SW 1271 (cell line): ENCODE data around the gene CNGB1.
"Not testable (repeated sequence)": the region's sequence is repeated elsewhere in the genome, so short reads cannot be mapped to it uniquely, and the experiment has no call there.

Experiments
- DNase-seq, 2 experiments: peaks; one replicate each; lab custom pipeline; 2025; lab: John Stamatoyannopoulos, UW

CNGB1 gene

DNA sequence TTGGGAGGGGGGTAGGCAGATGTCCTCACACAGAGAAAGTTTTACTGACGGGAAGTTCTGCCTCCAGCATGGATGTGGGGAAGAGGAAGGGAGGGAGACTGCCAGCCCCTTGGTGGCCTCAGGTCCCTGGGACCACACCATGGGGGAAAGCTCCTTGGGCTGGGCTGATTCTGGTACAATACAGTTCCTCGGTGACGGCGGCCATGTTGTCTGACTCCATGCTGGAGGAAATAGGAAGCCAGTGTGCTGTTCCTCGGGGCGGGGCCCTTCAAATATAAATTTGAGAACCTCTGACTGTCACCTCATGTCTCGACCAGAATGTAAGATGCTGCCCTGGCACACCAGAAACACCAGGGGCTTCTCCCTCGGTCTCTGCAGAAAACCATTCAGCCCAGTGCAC lies 66.8 kb downstream of the CNGB1 start:
- DNase-seq, result no peak

DNA sequence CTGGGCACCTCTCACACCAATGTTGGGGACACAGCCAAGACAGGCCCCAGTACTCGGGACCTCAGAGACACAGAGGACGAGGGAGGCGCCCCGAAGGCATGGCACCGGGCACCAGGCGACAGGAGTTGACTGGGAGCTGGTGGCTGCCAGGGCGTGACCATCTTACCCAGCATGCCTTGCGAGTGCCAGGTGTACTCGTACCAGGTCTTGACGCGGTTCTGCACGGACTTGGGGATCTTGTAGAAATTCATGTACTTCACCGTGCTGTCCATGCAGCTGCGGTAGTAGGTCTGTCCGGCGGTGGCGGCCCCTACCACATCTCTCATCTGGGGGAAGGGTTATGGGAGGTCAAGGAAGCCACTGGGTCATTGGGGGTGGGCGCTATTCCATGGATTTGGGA lies 67.3 kb downstream of the CNGB1 start:
- DNase-seq, result no peak

DNA sequence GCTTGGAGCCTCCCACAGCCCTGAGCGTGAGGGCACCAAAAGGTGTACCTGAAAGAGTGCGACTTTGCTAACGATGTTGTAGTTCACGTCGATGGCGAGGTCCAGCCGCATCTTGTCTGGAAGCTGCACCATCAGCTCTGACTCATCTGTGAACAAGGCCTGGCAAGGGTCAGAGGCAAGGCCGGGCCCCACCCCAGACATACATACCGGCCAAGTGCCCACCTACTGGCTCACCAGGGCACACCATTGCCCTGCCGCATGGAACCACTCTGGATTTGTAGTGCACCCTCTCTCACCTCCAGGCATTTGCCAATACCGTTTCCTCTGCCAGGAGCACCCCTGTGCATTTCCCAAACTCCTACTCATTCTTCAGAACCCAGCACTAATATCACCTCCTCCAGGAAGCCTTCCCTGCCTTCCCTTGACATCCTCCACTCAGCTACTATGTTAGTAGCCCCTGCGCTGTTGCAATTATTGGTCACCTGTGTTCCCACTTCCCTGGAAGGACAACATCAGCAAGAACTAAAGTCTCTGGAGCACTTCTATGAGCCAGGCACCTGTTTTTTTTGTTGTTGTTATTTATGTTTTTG lies 69.4 kb downstream of the CNGB1 start:
- no peak for DNase-seq

DNA sequence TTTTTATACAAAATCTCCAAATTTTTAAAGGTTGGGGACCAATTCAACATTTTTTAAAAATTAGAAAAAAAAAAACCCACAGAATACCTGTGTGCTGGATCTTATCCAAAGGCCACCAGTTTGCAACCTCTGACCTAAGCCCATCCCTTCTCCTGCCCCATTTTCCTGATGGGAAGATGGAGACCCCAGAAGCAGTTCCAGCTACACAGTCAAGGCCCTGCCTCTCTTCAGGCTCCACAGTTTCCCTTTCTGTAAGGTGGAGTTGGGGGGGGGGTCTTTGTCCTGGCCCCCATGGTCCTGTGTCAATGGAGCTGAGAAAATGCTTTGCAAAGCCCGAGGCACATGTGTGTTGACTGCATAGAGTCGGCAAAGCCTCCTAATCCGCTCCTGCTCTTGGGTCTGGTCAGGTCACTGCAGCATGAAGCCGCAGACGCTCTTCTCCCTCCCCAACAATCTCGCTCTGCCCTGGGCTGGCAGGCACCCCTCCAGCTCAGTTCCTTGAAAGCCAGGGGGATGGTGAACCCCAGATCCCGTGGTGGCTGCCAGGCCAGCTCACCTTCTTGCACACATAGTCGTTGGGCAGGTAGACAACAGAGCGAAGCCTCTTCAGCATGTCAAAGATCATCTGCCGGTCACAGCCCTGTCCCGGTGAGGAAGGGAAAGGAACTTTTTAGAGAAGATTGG lies 70.0 kb downstream of the CNGB1 start:
- no peak for DNase-seq

DNA sequence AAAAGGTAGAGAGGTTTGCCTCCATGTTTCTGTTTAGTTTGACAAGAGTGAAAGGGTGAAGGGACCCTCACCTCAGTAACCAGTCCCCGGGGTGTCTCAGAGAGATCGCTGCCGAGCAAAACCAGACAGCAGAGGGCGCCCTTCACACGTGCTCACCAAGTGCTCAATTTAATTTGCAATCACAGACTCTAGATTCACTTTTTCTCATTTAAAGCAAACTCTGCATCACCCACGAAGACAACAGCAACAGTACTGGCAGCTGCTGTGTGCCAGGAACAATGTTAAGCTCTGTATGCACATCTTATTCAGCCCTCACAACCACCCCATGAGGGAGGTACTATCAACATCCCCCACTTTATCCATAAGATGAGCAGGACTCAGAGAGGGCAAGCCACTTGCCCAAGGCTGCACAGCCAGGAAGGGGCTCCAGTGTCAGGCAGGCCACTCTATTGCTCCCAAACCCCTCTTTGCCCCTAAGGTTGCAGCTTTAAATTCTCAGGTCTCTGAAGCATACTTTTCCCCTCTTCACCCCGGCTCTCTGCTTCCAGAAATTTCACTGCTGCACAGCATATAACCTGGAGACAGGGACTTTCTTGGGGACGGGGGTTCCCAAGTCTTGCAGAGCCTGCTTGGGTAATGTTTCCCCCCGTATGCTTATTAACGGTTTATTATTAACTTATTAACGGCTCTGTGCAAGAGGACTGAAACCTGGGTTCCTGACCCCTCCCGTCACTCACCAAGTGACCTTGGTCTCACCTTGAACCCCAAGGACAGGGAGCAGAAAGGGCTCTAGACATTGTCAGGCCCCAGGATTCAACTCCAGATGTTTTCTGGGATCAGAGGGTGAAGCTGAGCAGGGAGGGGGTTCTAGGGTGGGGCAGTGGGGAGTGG lies 70.9 kb downstream of the CNGB1 start:
- peak in 1 of 2 experiments; percentile 34 for DNase-seq

DNA sequence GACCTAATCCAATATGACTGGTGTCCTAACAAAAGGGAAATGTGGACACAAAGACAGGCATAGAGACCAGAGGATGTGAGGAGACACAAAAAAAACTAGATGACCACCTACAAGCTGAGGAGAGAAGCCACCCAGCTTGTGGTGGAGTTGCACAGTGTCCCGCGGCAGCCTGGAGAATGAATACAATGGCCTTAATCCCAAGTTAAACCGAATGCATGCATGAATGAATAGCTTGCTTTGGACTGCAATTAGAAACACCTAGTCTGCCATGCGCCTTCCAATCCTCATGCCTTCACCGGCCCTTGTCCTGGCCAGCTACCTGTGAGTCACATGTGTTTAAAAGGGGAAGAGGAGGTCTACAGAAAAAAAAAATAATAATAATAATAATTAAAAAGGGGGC lies 72.0 kb downstream of the CNGB1 start:
- DNase-seq, result no peak

DNA sequence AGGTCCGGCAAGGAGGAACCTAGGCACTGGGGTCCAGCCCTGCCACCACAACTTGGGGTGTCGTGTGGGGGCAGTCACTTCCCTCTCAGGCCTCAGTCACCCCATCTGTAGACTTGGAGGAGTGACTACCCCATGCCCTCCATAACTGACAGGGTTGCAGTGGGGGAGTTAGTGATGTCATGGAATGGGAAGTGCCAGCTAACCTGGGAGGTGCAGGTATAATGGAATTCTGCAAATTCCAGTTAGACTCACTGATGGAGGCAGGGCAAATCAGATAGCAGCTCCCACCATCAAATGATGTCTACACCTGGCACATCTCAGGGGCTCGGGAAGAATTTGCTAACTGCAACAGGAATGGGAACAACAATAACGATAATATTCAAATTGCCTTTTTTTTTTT lies 72.9 kb downstream of the CNGB1 start:
- DNase-seq, result no peak

DNA sequence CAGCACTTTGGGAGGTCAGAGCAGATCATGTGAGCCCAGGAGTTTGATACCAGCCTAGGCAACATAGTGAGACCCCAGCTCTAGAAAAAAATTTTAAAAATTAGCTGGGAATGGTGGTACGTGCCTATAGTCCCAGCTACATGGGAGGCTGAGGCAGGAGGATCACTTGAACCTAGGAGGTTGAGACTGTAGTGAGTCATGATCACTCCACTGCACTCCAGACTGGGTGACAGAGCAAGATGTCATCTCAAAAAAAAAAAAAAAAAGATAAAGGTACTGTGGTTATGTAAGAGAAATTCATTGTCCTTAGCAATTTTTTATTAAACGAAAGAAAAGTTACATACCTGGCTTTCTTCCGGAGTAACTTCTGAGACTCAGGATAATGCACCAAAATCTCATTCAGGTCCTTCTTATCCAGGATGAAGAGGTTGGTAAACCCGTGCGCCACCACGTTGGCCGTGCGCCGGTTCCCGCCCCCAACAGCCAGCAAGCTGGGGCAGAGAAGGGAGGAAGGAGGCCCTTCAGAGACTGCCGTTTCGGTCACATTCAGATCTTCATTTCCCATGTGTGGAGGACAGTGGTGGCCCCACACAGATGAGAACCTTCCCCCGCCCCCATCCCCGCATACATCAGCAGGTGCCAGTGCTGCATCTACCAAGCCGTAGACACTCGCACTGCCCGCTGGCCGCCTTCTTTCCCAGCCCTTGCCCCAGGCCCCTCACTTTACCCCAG lies 73.7 kb downstream of the CNGB1 start:
- DNase-seq, result no peak

DNA sequence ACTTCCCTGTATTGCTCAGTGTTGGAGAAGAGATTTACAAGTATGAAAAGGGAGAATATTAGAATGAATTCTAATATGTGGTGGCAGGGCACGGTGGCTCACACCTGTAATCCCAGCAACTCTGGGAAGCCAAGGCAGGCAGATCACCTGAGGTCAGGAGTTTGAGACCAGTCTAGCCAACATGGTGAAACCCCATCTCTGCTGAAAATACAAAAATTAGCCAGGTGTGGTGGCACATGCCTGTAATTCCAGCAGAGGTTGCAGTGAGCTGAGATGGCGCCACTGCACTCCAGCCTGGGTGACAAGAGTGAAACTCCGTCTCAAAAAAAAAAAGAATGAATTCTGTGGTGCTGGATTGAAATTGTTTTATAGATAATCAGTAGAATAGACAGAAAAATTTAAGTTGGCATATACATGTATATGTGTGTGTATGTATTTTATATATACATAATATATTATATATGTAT lies 75.8 kb downstream of the CNGB1 start:
- not testable (repeated sequence) for DNase-seq

DNA sequence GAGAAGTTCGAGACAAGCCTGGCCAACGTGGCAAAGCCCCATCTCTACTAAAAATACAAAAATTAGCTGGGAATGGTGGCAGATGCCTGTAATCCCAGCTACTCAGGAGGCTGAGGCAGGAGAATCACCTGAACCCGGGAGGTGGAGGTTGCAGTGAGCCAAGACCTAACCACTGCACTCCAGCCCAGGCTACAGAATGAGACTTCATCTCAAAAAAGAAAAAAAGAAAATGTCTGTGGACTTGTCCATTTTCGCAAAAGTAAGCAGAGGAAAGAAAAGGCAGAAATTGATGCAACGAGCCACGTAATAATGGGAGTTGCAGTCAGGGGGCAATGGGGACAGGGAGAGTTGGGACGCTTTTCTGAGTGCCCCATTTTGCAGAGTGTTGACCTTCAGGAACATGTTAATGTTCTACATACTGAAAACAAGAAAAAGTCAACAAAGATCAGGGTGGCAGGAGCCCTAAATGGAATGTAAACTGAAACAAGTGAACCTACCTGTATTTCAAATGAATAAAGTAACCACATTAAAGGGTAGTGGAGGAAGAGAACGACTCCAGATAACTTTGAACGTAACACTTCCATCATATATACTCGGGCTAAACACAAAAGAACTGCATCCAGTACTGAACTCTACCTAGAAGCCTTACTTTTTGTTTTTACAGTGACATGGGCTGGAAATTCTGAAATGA lies 76.4 kb downstream of the CNGB1 start:
- no peak for DNase-seq

DNA sequence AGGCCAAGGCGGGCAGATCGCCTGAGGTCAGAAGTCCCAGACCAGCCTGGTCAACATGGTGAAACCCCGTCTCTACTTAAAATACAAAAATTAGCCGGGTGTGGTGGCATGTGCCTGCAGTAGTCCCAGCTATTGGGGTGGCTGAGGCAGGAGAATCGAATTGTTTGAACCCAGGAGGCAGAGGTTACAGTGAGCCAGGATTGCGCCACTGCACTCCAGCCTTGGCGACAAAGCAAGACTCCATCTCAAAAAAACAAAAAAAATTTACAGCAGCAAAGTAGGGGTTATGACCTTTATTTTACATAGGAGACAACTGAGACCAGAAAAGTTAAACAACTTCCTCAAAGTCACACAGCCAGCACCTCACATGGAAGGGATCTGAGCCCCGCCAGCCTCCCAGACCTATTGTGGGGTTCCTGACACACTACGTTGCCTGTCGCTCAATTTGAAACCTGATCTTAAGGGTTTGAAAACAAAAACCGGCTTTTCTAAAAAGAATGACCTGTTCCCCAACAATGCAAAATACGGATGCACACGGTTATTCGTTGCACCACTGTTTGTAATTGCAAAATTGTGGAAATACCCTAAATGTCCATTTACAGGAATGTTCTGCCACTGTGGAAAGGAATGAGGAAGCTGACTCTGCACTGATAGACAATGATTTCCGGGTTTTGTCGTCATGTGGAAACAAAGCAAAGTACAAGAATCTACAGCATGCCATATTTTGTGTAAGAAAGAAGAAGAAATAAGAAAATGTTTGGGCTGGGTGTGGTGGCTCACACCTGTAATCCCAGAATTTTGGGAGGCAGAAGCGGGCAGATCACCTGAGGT lies 77.2 kb downstream of the CNGB1 start:
- DNase-seq, result peak in 1 of 2 experiments; percentile 23

DNA sequence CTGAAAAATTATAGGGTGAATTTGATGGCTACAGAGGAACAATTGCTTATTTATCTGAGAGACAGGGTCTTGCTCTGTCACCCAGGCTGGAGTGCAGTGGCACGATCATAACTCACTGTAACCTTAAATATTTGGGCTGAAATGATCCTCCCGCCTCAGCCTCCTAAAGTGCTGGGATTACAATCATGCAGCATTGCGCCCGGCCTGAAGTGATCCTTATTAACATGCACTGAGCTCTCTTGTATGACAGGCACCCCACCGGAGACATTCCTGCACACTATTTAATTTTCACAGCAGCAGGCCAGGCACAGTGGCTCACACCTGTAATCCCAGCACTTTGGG lies 77.7 kb downstream of the CNGB1 start:
- DNase-seq, result no peak

DNA sequence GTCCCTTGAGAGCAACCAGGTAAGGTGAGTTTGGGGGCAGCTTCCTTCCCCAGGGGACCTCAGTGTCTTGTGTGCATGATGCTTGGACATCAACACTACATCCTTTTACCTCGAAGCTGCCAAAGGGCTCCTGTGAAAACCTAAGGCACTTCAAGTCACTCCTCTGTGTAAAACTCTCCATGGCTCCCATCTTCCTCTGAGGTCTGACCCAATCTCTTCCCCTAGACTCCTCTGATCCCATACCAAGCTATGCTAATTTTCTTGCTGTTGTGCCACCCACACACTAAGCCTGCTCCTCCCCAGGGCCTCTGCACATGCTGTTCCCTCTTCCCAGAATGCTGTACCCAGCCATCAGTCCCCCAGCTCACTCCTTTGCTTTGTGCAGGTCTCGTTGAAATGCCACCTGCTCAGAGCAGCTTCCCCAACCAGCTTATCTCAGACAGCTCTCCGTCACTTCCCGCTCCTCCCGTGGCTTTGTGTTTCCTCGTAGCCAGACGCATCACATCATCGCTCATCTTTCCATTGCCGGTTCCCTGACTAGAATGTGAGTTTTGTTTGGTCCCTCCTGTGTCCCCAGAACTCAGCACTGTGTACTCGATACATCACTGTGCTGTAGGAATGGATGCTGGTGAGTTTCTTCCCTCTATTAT lies 78.4 kb downstream of the CNGB1 start:
- DNase-seq, result no peak

DNA sequence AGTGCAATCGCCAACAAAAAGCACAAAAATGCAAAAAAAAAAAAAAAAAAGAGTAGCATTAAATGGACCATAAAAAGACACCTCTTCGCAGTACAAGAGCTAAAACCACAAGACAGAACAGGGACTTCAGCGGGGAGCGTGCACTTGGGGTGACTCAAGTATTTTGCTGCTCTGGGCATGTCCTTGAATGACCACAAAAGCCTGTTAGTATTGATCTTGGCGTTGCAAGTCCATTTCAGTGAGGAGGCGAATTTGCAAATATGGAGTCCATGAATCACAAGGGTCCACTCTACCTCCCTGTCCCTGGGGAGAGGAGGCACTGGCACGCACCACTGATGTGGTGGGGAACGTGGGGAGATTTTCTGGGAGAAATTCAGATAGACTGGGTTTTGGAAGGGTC lies 78.9 kb downstream of the CNGB1 start:
- DNase-seq, result no peak

DNA sequence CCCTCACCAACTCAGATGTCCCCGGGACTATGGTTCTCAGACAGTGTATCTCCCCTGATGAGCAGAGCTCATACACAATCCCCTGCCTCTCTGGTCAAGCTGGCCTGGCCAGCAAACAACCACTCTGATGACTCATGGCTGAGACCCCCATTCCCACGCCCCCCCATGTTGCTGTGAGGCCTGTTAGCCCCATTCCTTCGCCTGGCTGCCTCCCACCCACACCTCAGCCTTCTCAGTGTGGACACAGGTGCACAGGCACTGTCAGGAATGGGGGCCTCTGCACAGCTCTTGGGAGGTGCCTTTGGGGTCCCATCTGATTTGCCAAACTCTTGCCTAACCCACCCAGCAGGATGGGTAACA lies 80.2 kb downstream of the CNGB1 start:
- DNase-seq, result no peak

DNA sequence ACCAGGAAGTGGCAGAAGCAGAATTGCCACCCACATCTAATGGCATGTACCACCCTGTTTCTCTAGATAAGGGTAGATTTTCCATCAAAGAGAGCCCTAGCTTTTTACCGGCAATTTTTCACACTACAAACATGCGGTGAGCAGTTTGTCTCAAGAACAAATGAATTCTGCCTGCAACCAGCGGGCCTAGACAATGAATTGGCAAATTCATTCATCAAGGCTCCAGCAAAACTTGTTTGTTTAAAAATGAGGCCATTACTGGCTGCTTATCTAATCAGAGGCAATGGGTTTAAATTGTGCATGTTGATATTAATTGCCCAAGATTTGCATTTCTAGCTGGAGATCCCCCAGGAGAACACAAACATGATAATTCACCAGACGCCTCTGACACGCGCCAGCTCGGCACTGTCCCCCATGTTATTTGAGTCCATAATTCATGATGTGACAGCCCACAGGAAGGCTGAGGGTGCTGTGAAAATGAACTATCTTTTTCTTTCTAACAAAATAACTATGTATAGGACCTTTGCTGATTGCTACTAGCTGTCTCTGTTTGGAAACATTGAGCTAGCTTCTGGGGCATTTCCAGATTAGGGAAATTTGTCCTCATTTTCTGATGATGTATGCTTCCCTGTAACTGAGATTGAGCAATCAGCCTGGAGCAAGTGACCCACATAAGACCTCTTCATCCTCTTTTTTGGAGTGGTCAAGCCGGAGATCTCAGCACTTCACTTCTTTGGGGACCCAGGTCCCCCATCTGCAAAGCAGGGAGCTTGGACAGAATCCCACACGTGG lies 80.8 kb downstream of the CNGB1 start:
- no peak for DNase-seq

DNA sequence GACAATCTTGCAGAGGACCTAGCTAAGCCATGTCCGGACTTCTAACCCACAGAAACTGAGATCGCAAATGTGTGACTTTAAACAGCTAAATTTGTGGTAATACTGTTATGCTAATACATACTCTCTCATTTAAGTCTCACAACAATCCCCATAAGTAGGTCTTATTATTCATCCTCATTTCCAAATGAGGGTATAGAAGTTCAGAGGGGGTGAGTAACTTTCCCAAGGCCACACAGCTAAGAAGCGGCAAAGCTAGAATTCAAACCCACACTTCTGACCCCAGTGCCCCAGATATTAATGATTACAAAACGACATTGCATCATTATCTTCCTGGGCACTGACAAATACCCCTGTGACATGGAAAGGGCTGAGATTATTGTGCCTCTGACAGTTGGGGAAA lies 81.4 kb downstream of the CNGB1 start:
- no peak for DNase-seq

DNA sequence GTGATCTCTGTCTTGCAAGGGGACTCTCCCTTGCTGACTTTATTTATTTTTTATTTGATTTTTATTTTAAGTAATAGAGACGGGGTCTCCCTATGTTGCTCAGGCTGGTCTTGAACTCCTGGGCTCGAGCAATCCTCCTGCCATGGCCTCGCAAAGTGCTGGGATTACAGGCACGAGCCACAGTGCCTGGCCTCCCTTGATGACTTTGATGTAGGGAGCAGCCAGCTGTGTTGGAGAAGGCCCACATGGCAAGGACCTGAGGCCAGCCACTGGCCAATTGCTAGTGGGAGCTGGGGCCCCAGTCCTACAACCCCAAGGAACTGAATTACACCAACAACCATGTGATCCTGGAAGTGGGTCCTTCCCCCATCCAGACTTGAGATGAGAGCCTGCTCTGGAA lies 81.8 kb downstream of the CNGB1 start:
- no peak for DNase-seq

DNA sequence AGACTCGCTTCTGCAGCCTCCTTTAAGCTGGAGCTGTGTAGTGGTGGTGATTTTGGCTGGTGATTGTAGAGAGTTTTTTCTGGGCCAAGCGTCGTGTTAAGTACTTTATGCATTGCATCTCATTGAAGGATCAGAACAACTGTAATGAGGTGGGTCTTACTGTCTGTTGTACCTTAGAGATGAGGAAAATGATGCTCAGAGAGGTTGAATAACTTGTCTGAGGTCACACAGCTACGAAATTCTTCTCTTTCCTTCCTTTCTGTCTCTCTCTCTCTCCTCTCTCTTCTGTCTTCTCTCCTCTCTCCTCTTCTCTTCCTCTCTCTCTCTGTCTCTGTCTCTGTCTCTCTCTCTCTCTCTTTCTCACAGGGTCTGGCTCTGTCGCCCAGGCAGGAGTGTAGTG lies 82.8 kb downstream of the CNGB1 start:
- DNase-seq, result no peak

DNA sequence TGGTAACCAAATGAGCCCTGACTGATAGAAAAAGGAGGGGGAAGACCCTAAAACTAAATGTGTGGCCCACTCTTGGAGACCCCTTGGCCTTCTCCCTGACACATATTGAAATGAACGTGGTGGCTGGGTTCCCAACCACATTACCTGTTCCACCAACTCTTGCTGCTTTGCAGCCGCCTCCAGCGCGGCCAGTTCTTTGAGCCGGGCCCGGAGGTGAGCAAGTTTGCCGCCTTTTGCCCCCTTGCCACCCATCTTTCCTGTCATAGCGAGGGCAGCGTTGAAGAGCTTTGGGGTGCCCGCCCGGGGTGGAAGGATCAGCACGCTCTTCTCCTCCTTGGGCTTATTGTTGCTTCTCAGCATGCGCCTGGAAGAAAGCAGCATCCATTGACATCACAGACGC lies 83.2 kb downstream of the CNGB1 start:
- DNase-seq, result no peak
